ENCODE results near the gene SEPTIN12. TPM values are rescaled to one million over a fixed set of nuclear protein-coding genes. Genes with fewer than 3 reads are reported as not detected.

Gene SEPTIN12
- total RNA-seq, 4 donors from 2014 or later: 0.54 TPM; not detected in 3

GRCh38 chr16:4763791-4764190 is 24.4 kb downstream of the SEPTIN12 start:
- Histone ChIP-seq H3K27me3 (no peaks in the 10 kb centered on the region), H3K4me3 (replicated peaks in 1 of 3) (no peak overlapping the region), H3K27ac (no peak overlapping the region), H3K9me3 (no peaks in the 10 kb centered on the region), H3K36me3 (peaks cover 48 to 51% of the 10 kb centered on the region in 2 donors), H3K4me1 (peaks cover 6 to 21% of the 10 kb centered on the region in 2 donors)
- intact Hi-C loops (cut with DNase I): no loop called here
- TF ChIP-seq POLR2A (IDR thresholded peaks at IDR 0.05): no peak
- TF ChIP-seq, protein P1, sequence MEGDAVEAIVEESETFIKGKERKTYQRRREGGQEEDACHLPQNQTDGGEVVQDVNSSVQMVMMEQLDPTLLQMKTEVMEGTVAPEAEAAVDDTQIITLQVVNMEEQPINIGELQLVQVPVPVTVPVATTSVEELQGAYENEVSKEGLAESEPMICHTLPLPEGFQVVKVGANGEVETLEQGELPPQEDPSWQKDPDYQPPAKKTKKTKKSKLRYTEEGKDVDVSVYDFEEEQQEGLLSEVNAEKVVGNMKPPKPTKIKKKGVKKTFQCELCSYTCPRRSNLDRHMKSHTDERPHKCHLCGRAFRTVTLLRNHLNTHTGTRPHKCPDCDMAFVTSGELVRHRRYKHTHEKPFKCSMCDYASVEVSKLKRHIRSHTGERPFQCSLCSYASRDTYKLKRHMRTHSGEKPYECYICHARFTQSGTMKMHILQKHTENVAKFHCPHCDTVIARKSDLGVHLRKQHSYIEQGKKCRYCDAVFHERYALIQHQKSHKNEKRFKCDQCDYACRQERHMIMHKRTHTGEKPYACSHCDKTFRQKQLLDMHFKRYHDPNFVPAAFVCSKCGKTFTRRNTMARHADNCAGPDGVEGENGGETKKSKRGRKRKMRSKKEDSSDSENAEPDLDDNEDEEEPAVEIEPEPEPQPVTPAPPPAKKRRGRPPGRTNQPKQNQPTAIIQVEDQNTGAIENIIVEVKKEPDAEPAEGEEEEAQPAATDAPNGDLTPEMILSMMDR (IDR thresholded peaks at IDR 0.05): no peak
- 95 to 96% methylated on average over 7 of the region's 7 CpGs for WGBS, 2 donors
- no peak for DNase-seq

- WGBS, 2 donors: 81 to 85% methylated on average over 3 to 4 of the region's 9 CpGs
- intact Hi-C loops (cut with DNase I): no loop called here
- Histone ChIP-seq H3K27me3 (no peaks in the 10 kb centered on the region), H3K36me3 (peaks cover 57 to 65% of the 10 kb centered on the region in 2 donors), H3K4me3 (replicated peaks in 1 of 3) (no peak overlapping the region), H3K27ac (no peak overlapping the region), H3K4me1 (peaks cover 6 to 12% of the 10 kb centered on the region in 2 donors), H3K9me3 (no peaks in the 10 kb centered on the region)
- TF ChIP-seq, protein P1 (IDR thresholded peaks at IDR 0.05): no peak
- no peak for TF ChIP-seq POLR2A (IDR thresholded peaks at IDR 0.05)
- no peak for DNase-seq
Observed at GRCh38 chr16:4762205-4762604, 25.9 kb downstream of the SEPTIN12 start.

- intact Hi-C loops (cut with DNase I): no loop called here
Observed at GRCh38 chr16:4760221-4760910, 27.8 kb downstream of the SEPTIN12 start.

GRCh38 chr16:4755687-4756086 is 32.5 kb downstream of the SEPTIN12 start:
- TF ChIP-seq, protein P1 (IDR thresholded peaks at IDR 0.05): no peak
- TF ChIP-seq POLR2A (IDR thresholded peaks at IDR 0.05): no peak
- Histone ChIP-seq H3K36me3 (peaks cover 48 to 51% of the 10 kb centered on the region in 2 donors), H3K9me3 (no peaks in the 10 kb centered on the region), H3K27ac (no peak overlapping the region), H3K4me1 (peaks cover 13 to 16% of the 10 kb centered on the region in 2 donors), H3K27me3 (no peaks in the 10 kb centered on the region), H3K4me3 (replicated peaks in 1 of 3) (no peak overlapping the region)
- 95 to 96% methylated on average over 6 of the region's 6 CpGs for WGBS, 2 donors
- intact Hi-C loops (cut with DNase I): no loop called here
- no peak for DNase-seq

More at GRCh38 chr16:4760221-4760910, 27.8 kb downstream of the SEPTIN12 start:
- Histone ChIP-seq H3K4me3 (replicated peaks in 1 of 3) (no peak overlapping the region), H3K27me3 (no peaks in the 10 kb centered on the region), H3K27ac (no peak overlapping the region), H3K4me1 (peaks cover 0 to under 1% of the 10 kb centered on the region in 2 donors), H3K36me3 (peaks cover 57 to 66% of the 10 kb centered on the region in 2 donors), H3K9me3 (no peaks in the 10 kb centered on the region)
- WGBS, 2 donors: 94 to 98% methylated on average over 14 to 16 of the region's 23 CpGs
- no peak for TF ChIP-seq POLR2A (IDR thresholded peaks at IDR 0.05)
- TF ChIP-seq, protein P1 (IDR thresholded peaks at IDR 0.05): no peak
- DNase-seq: no peak

DNA sequence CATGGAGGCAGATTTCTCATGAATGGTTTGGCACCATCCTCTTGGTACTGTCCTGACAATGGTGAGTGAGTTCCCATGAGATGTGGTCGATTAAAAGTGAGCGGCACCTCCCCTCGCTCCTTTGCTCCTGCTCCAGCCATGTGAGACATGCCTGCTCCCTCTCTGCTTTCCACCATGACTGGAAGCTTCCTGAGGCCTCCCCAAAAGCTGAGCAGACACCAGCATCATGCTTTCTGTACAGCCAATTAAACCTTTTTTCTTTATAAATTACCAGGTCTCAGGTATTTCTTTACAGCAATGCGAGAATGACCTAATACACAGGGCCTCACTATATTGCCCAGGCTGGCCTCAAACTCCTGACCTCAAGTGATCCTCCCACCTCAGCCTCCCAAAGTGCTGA is 33.3 kb downstream of the SEPTIN12 start:
- Histone ChIP-seq H3K36me3 (peaks cover 40 to 43% of the 10 kb centered on the region in 2 donors), H3K27me3 (no peaks in the 10 kb centered on the region)
- WGBS, 2 donors: 93 to 97% methylated on average over 4 of the region's 4 CpGs

More for the DNA sequence above, 33.3 kb downstream of the SEPTIN12 start:
- H3K4me1 ChIP-seq: peaks cover 13 to 16% of the 10 kb centered on the region in 2 donors
- DNase-seq: no peak
- TF ChIP-seq, protein P1 (IDR thresholded peaks at IDR 0.05): no peak
- no peak for TF ChIP-seq POLR2A (IDR thresholded peaks at IDR 0.05)
- intact Hi-C loops (cut with DNase I): no loop called here
- no peak overlapping the region for H3K4me3 ChIP-seq (replicated peaks in 1 of 3)
- H3K27ac ChIP-seq: no peak overlapping the region
- no peaks in the 10 kb centered on the region for H3K9me3 ChIP-seq

Measured in thyroid gland (tissue), 4 donors.